ENCODE data around the gene SOX21.
"Not testable (repeated sequence)": the region's sequence is repeated elsewhere in the genome, so short reads cannot be mapped to it uniquely, and the experiment has no call there.

- TF ChIP-seq EZH2 (IDR thresholded peaks at IDR 0.05); POLR2AphosphoS5 (IDR thresholded peaks at IDR 0.05; ENCODE audit: borderline replicate concordance, low read depth, low read length): not testable (repeated sequence)
These were observed 6.4 kb upstream of the SOX21 start for GRCh38 chr13:94718697-94719096.
